ENCODE data around the gene ARHGEF33.
"Not testable (repeated sequence)": the region's sequence is repeated elsewhere in the genome, so short reads cannot be mapped to it uniquely, and the experiment has no call there.

Gene ARHGEF33

GRCh38 chr2:38935568-38936172, 46.0 kb downstream of the ARHGEF33 start:
- no peak for TF ChIP-seq CTCF (IDR thresholded peaks at IDR 0.05; ENCODE audit: borderline replicate concordance, control extremely low read depth, extremely low read depth, insufficient read depth, missing control alignments)
- no peak for DNase-seq (ENCODE audit: low spot score)
- in situ Hi-C loops (cut with MboI; ENCODE audit: low sequenced_read_pairs, unreplicated experiment): no loop called here

- in situ Hi-C loops (cut with MboI; ENCODE audit: low sequenced_read_pairs, unreplicated experiment); DNase-seq (ENCODE audit: low spot score): not testable (repeated sequence)
These were observed 46.8 kb downstream of the ARHGEF33 start for GRCh38 chr2:38936516-38936915.

- TF ChIP-seq CTCF (IDR thresholded peaks at IDR 0.05; ENCODE audit: borderline replicate concordance, control extremely low read depth, extremely low read depth, insufficient read depth, missing control alignments): no peak
- DNase-seq (ENCODE audit: low spot score): no peak
- in situ Hi-C loops (cut with MboI; ENCODE audit: low sequenced_read_pairs, unreplicated experiment): no loop called here
These were observed 47.9 kb downstream of the ARHGEF33 start for GRCh38 chr2:38937548-38937947.

GRCh38 chr2:38940746-38941145, 51.1 kb downstream of the ARHGEF33 start:
- in situ Hi-C loops (cut with MboI; ENCODE audit: low sequenced_read_pairs, unreplicated experiment): no loop called here
- no peak for DNase-seq (ENCODE audit: low spot score)
- TF ChIP-seq CTCF (IDR thresholded peaks at IDR 0.05; ENCODE audit: borderline replicate concordance, control extremely low read depth, extremely low read depth, insufficient read depth, missing control alignments): no peak

- DNase-seq (ENCODE audit: low spot score): no peak
- in situ Hi-C loops (cut with MboI; ENCODE audit: low sequenced_read_pairs, unreplicated experiment): no loop called here
- no peak for TF ChIP-seq CTCF (IDR thresholded peaks at IDR 0.05; ENCODE audit: borderline replicate concordance, control extremely low read depth, extremely low read depth, insufficient read depth, missing control alignments)
These were observed 54.1 kb downstream of the ARHGEF33 start for GRCh38 chr2:38943784-38944183.

- in situ Hi-C loops (cut with MboI; ENCODE audit: low sequenced_read_pairs, unreplicated experiment): loop anchor here (5.0 kb wide), 1 partner anchor 287 kb away; no protein-coding TSS in a partner anchor
- no peak for TF ChIP-seq CTCF (IDR thresholded peaks at IDR 0.05; ENCODE audit: borderline replicate concordance, control extremely low read depth, extremely low read depth, insufficient read depth, missing control alignments)
- DNase-seq (ENCODE audit: low spot score): no peak
These were observed 55.7 kb downstream of the ARHGEF33 start for GRCh38 chr2:38945372-38945771.

- DNase-seq (ENCODE audit: low spot score): no peak
- in situ Hi-C loops (cut with MboI; ENCODE audit: low sequenced_read_pairs, unreplicated experiment): loop anchor here (5.0 kb wide), 1 partner anchor 286 kb away; no protein-coding TSS in a partner anchor
- no peak for TF ChIP-seq CTCF (IDR thresholded peaks at IDR 0.05; ENCODE audit: borderline replicate concordance, control extremely low read depth, extremely low read depth, insufficient read depth, missing control alignments)
These were observed 56.2 kb downstream of the ARHGEF33 start for GRCh38 chr2:38945911-38946310.

All from GM13976 (cell line).